ENCODE results near the gene TMTC3.
"Not testable (repeated sequence)": the region's sequence is repeated elsewhere in the genome, so short reads cannot be mapped to it uniquely, and the experiment has no call there.

Gene TMTC3

GRCh38 chr12:88167384-88167783 is 25.3 kb downstream of the TMTC3 start:
- no peak for DNase-seq

GRCh38 chr12:88172844-88173407 is 30.8 kb downstream of the TMTC3 start:
- DNase-seq: no peak

- DNase-seq: no peak
Measured at GRCh38 chr12:88175544-88175943, 33.4 kb downstream of the TMTC3 start.

- DNase-seq: no peak
Measured at GRCh38 chr12:88179436-88180014, 37.4 kb downstream of the TMTC3 start.

- no peak for DNase-seq
Measured at GRCh38 chr12:88181881-88182280, 39.8 kb downstream of the TMTC3 start.

GRCh38 chr12:88182416-88182815 is 40.3 kb downstream of the TMTC3 start:
- no peak for DNase-seq

- DNase-seq: no peak
Measured at GRCh38 chr12:88184196-88184595, 42.1 kb downstream of the TMTC3 start.

- no peak for DNase-seq
Measured at GRCh38 chr12:88185279-88185678, 43.2 kb downstream of the TMTC3 start.

- DNase-seq: no peak
Measured at GRCh38 chr12:88185988-88186387, 43.9 kb downstream of the TMTC3 start.

GRCh38 chr12:88187571-88187970 is 45.5 kb downstream of the TMTC3 start:
- DNase-seq: no peak

- DNase-seq: no peak
Measured at GRCh38 chr12:88188180-88188579, 46.1 kb downstream of the TMTC3 start.

- DNase-seq: no peak
Measured at GRCh38 chr12:88192426-88192825, 50.3 kb downstream of the TMTC3 start.

GRCh38 chr12:88194868-88195267 is 52.8 kb downstream of the TMTC3 start:
- no peak for DNase-seq

- no peak for DNase-seq
Measured at GRCh38 chr12:88200029-88200428, 57.9 kb downstream of the TMTC3 start.

GRCh38 chr12:88202500-88202899 is 60.4 kb downstream of the TMTC3 start:
- no peak for DNase-seq

GRCh38 chr12:88206601-88207000 is 64.5 kb downstream of the TMTC3 start:
- no peak for DNase-seq

GRCh38 chr12:88207921-88208620 is 66.0 kb downstream of the TMTC3 start:
- DNase-seq: no peak

GRCh38 chr12:88208661-88209060 is 66.6 kb downstream of the TMTC3 start:
- DNase-seq: no peak

GRCh38 chr12:88210311-88210710 is 68.2 kb downstream of the TMTC3 start:
- DNase-seq: not testable (repeated sequence)

- no peak for DNase-seq
Measured at GRCh38 chr12:88218293-88218692, 76.2 kb downstream of the TMTC3 start.

- DNase-seq: no peak
Measured at GRCh38 chr12:88219861-88220260, 77.8 kb downstream of the TMTC3 start.

GRCh38 chr12:88223519-88223918 is 81.4 kb downstream of the TMTC3 start:
- DNase-seq: no peak

- no peak for DNase-seq
Measured at GRCh38 chr12:88225776-88226175, 83.7 kb downstream of the TMTC3 start.

GRCh38 chr12:88227263-88227662 is 85.2 kb downstream of the TMTC3 start:
- DNase-seq: no peak

GRCh38 chr12:88227871-88228270 is 85.8 kb downstream of the TMTC3 start:
- DNase-seq: no peak

Data from activated T-cell treated with anti-CD3 and anti-CD28 coated beads, Interleukin-2, amount 50 U/mL, for 1 hour (primary cell).